Iris pigment epithelial cell (primary cell): Measurements from ENCODE around the gene ZNF219.

Experiments
- DNase-seq: peaks from one replicate; pipeline ENCODE4 v3.0.0-alpha.2; 2011; ENCODE audit warnings: low read depth

ZNF219 gene

DNA sequence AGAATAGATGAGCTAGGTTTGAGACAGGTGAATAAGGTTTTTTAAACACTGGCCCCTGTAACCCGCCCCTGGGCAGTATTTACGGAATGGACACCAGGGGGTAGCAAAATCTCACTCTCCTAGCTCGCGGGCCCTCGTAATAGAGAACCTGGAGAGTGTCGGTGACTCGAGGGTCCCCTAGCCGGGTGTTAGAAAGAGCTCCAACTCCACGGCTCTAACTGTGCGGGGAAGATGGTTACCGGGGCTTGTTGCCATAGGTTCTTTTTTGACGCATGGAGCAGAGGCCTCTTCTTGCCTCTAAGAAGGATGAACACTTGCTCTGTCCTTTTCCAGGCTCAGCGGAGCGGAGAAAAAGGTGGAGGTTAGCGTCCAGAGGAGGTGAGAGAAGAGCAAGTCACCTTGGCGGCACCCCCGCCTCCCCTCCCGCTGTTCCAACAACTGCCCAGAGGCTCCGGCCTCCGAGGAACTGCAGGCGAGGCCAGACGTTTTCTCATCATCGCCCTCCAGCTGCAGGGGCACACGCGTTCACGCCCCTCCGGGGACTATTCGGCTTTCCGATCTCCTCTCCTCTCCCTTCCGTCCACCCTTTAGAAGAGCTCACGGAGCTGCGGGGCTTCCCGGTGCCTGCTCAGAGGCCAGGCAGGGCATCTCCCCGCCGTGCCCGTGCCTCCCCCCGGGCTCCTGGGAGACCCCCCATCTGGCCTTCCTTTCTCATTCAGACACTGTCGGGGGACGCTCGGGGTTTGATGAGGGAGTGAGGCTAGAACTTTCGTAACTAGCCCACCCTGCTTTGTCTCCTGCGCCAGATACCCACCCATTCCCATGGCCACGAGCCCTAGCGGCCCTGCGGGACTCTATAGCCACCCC is 29.7 kb downstream of the ZNF219 start:
- DNase-seq: peak; percentile 45

- no peak for DNase-seq
Measured at GRCh38 chr14:21066882-21067502, 31.5 kb downstream of the ZNF219 start.

DNA sequence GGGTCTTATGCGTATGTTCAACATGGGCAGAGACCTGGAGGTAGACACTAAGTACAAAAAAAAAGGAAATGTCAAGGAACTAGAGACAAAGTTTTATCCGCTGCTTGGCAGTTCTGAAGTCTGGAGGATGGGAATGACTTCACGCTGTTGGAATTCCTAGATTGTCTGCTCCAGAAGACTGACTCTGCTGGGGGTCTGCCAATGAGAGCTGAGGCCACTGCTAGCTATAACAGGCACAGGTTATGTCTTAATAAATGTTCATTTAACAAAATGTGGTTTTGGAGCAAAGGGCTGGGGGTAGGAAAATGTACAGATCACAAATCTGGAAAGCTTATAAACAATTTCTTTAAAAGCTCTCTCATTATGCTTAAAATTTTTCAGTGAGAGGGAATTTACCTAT is 35.0 kb downstream of the ZNF219 start:
- peak; percentile 90 for DNase-seq

- DNase-seq: no peak
Measured at GRCh38 chr14:21061347-21061668, 37.1 kb downstream of the ZNF219 start.

- DNase-seq: no peak
Measured at GRCh38 chr14:21060614-21061346, 37.7 kb downstream of the ZNF219 start.

GRCh38 chr14:21059842-21060613 is 38.4 kb downstream of the ZNF219 start:
- DNase-seq: no peak

- DNase-seq: no peak
Measured at GRCh38 chr14:21058903-21059302, 39.6 kb downstream of the ZNF219 start.

DNA sequence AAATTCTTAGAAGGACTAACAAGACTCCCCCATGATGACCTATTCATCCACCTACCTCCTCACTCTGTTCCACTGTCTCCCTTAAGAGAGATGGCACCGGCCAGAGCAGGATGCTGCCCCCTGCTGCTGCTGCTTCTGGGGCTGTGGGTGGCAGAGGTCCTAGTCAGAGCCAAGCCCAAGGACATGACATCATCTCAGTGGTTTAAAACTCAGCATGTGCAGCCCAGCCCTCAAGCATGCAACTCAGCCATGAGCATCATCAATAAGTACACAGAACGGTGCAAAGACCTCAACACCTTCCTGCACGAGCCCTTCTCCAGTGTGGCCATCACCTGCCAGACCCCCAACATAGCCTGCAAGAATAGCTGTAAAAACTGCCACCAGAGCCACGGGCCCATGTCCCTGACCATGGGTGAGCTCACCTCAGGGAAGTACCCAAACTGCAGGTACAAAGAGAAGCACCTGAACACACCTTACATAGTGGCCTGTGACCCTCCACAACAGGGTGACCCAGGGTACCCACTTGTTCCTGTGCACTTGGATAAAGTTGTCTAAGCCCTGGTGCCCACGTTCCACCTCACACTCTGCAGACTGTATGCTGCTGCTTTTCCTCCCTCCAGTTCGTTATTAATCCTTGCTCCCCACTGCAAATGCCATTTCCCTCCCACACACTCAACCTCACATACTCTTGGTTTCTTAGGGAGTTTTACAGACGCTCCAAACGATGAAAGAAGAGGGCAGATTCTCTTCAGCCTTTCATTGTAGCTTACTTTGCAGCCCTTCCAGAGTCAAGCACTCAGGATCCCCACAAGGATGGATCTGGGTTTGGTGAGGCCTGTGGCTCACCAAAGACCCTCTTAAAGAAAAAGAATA is 40.4 kb downstream of the ZNF219 start, which contains the start of gene RNASE8:
Gene RNASE8 (plus strand): TSS at position 20 of the 873 bp plus-strand sequence. CDS start 71 bp downstream, at position 91.
- peak; percentile 16 for DNase-seq

GRCh38 chr14:21056520-21057163 is 41.8 kb downstream of the ZNF219 start:
- no peak for DNase-seq

DNA sequence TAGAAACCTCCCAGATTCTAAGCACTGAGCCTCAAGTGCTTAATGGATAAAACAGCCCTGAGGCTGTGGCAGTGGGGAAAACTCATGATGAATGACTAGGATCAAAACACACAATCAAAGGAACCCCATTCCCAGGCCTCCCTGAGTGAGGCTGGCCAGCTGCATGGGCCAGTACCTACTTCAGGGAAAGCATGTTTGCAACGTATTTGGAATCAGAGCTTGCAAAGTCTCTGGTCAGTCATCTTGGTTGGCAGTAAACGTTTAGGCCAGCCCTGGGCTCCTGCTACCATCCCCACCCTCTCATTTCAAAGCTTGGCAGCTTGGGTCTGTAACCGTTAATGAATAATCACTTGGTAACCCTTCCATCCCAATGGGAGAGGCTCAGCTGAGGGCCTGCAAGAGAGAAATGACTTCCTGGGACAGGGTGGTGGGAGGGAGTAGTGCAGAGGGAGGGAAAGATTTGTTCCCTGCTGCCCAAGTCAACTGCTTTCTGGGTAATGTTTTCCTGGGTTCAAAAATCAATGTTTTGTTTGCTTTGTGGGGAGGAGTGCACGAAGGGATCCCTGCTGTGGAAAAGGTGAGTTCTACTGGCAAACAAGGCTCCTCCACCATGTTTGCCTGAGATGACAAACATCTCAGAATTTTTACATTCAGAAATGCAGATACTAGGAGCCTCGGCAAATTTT is 42.9 kb downstream of the ZNF219 start:
- DNase-seq: no peak

GRCh38 chr14:21054768-21055145 is 43.7 kb downstream of the ZNF219 start:
- DNase-seq: no peak

DNA sequence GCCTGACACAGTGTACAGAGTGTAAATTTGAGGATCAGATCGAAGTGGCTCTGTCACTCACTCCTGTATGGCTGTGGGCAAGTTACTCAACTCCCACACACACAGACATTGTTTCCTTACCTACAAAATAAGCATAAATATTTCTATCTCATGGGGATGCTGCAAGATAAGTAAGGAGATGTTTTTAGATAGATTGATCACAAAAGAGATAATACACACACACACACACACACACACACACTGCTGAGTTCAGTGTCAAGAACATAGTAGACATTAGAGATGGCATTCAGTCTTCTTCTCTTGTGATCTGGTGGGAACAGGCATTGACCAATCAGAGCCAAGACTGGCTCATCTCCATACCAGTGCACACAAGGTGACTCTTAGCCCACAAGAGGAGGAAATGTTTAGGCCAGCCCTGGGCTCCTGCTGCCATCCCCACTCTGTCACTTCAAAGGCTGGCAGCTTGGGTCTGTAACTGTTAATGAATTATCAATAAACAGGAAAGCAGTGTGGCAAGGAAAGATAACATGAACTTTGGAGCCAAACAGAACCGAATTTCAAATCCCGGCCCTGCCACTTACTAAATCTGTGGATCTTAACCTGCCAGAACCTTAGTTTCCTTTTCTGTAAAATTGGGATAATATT is 44.2 kb downstream of the ZNF219 start:
- DNase-seq: no peak

- DNase-seq: no peak
Measured at GRCh38 chr14:21053184-21054122, 45.0 kb downstream of the ZNF219 start.

DNA sequence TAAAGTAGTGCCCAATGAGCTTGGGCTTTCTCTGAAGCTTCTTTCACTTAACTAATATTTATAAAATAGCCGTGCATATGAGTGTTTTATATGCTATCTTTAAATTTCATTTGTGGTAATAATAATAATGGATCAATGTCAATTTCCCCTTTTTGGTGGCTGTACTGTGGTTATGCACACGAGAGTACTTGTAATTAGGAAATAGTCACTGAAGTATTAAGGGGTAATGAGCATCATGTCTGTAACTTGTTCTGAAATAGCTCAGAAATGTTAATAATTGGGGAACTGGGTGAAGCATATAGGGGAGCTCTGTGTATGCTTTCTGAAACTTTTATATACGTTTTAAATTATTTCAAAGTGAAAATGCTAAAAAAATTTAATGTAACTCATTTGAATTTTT is 47.9 kb downstream of the ZNF219 start:
- no peak for DNase-seq

DNA sequence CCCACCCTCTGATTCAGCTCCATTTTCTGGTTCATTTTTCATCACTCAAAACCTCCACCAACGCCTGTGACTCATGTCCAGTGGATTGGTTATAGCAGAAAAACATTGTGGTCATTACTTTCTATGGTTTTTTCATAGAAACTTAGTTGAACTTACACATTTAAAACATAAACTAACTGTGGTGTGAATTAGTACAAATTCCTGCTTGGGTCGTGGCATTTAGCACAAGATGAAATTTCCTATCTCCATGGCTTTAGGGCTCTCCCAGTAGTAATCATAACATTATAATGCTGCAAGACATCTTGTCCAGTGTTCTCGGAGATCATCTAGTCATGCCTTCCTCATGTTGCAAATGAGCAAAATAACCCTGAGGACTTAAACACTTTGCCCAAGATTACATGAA is 49.2 kb downstream of the ZNF219 start:
- peak; percentile 59 for DNase-seq

DNA sequence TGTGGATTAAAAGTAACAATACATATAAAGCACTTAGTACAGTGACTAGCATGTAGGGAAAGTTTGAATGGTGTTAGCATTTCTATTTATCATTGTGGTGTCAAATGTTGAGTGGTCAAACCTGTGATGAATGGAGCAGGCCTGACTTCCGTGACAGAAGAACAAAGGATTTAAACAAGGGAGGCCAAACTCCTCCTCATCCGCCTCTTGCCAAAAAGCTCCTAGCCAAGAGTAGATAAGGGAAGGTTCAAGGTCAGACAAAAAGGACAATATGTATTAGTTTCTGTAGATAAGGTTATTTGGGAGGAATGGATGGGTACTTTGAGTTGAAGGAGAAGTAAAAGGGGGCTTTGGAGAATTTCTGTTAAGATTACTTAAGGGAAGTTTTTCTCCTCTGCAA is 49.8 kb downstream of the ZNF219 start:
- DNase-seq: no peak

DNA sequence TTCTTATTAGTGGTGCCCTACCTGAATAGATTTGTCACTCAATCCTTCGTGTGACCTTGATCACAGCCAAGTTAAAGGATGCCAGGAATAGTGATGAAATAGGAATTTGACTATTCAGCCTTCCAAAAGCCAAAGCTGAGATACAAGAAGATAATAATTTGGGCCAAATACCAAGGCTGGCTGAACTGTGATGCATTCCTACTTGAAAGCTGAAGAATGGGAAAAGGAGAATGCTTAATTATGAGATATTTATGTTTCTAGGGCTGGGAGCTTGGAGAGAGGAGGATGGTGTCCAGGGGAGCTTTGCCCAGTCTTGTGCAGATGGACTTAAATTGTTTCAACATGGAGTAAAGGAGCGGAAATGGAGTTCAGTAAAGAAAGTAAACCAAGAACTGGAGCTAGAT is 51.1 kb downstream of the ZNF219 start:
- DNase-seq: no peak

- DNase-seq: no peak
Measured at GRCh38 chr14:21043974-21044618, 54.4 kb downstream of the ZNF219 start.
